ENCODE measurements around the gene CCDC188. TPM values are rescaled to one million over a fixed set of nuclear protein-coding genes. Genes with fewer than 3 reads are reported as not detected.

Gene CCDC188
- total and polyA plus RNA-seq, 2 of the 8 experiments (the other 6 are each of a cell fraction or from before 2014, with no cell fraction given): not detected

- H3K9me3 ChIP-seq (ENCODE audit: insufficient read depth in 2 of 2, low read depth in 1 of 2, low read length in 1 of 2): no peaks in the 10 kb centered on the region
- H3K79me1 ChIP-seq (ENCODE audit: low read depth, low read length): no peaks in the 10 kb centered on the region
- no peak overlapping the region for H2AK5ac ChIP-seq (ENCODE audit: low read depth, low read length)
- H3K27me3 ChIP-seq (replicated peaks in 1 of 4; ENCODE audit: control insufficient read depth in 3 of 4, extremely low read depth in 1 of 4, insufficient read depth in 3 of 4, low read length in 3 of 4): no peaks in the 10 kb centered on the region
- H2BK5ac ChIP-seq (ENCODE audit: low read depth, low read length): no peak overlapping the region
- H2BK15ac ChIP-seq (ENCODE audit: low read length): no peak overlapping the region
- H3K4me2 ChIP-seq (ENCODE audit: insufficient read depth in 1 of 2, low read depth in 2 of 2, low read length in 2 of 2): no peak overlapping the region
- H2BK20ac ChIP-seq (ENCODE audit: low read length): no peak overlapping the region
- no peak overlapping the region for H3K9ac ChIP-seq (replicated peaks in 1 of 4; ENCODE audit: extremely low read depth in 1 of 4, low read depth in 3 of 4, low read length in 3 of 4)
- no peak overlapping the region for H3K4ac ChIP-seq (replicated peaks; ENCODE audit: insufficient read length, low read depth, low read length)
- ChIA-PET POLR2A (ENCODE audit: partially characterized antibody) (interaction anchor here (1.2 kb wide), 1 partner anchor 27 kb away, joined by 3 read pairs; no protein-coding TSS in a partner anchor), CTCF (ENCODE audit: partially characterized antibody) (interaction anchor here (0.7 to 2.1 kb wide), 4 partner anchors 10 to 139 kb away, joined by 3 to 5 read pairs (median 3); no protein-coding TSS in a partner anchor)
- H4K5ac ChIP-seq (ENCODE audit: insufficient read length, low read depth, low read length): no peak overlapping the region
- no peak overlapping the region for H3K23ac ChIP-seq (ENCODE audit: insufficient read length)
- H4K20me1 ChIP-seq (replicated peaks in 1 of 2; ENCODE audit: control insufficient read depth in 1 of 2, insufficient read depth in 2 of 2, low read length in 2 of 2): no peaks in the 10 kb centered on the region
- DNase-seq (ENCODE audit: low read depth in 1 of 2, low spot score in 2 of 2) (no peak), FAIRE-seq (no peak)
- no peak overlapping the region for H2BK120ac ChIP-seq (replicated peaks; ENCODE audit: low read depth, low read length)
- TF ChIP-seq EZH2 (IDR thresholded peaks at IDR 0.05; ENCODE audit: low read depth, low read length, severe bottlenecking) (no peak), MAFK (IDR thresholded peaks at IDR 0.05; ENCODE audit: low read depth, low read length) (no peak), JUN (IDR thresholded peaks at IDR 0.05; ENCODE audit: low read depth, low read length) (no peak), SIX5 (IDR thresholded peaks at IDR 0.05; ENCODE audit: low read depth, low read length) (no peak)
- no peak overlapping the region for H3K27ac ChIP-seq (ENCODE audit: low read depth, low read length)
- H3K14ac ChIP-seq (ENCODE audit: insufficient read length): no peak overlapping the region
- WGBS, 2 experiments (ENCODE audit: extremely low coverage in 1 of 2, insufficient coverage in 1 of 2, insufficient read length in 1 of 2, insufficient replicate concordance in 2 of 2, low coverage in 1 of 2, low lambda C conversion rate in 2 of 2, missing lambda C conversion rate in 1 of 2): 91% methylated on average over 13 of the region's 14 CpGs; no CpG with 5 or more reads in 1 of the 2 experiments
- H3K56ac ChIP-seq (replicated peaks; ENCODE audit: insufficient read length, low read depth, low read length): no peak overlapping the region
- H3K4me3 ChIP-seq (ENCODE audit: extremely low read depth in 1 of 4, insufficient read depth in 2 of 4, low read depth in 3 of 4, low read length in 4 of 4): no peak overlapping the region
- H4K8ac ChIP-seq (ENCODE audit: extremely low read depth, insufficient read depth, low read length): no peak overlapping the region
- H3K36me3 ChIP-seq (ENCODE audit: control insufficient read depth in 2 of 4, insufficient read depth in 4 of 4, low read length in 3 of 4): peaks cover 0 to 6% (median 0%) of the 10 kb centered on the region in 4 experiments; a peak in 1 of 8 replicates
- H3K4me1 ChIP-seq (replicated peaks in 1 of 4; ENCODE audit: control insufficient read depth in 3 of 4, insufficient read depth in 4 of 4, low read length in 3 of 4): no peaks in the 10 kb centered on the region
- no peak overlapping the region for H2AFZ ChIP-seq (ENCODE audit: low read length)
- no peak overlapping the region for H4K91ac ChIP-seq (replicated peaks; ENCODE audit: insufficient read length, low read length)
- no peak overlapping the region for H2BK12ac ChIP-seq (ENCODE audit: low read depth, low read length)
- no peaks in the 10 kb centered on the region for H3K23me2 ChIP-seq (ENCODE audit: low read depth, low read length)
- no peaks in the 10 kb centered on the region for H3K79me2 ChIP-seq (ENCODE audit: control insufficient read depth in 1 of 2, insufficient read depth in 2 of 2, low read length in 2 of 2)
- H3K18ac ChIP-seq (ENCODE audit: extremely low read depth, low read length): no peak overlapping the region
Measured at GRCh38 chr22:20147237-20147988, 3.4 kb downstream of the CCDC188 start.
